NCI-H1694 treated with DMSO at 0.1 percent for 48 hours (cell line): ENCODE data around the gene COBL.

Experiments used
- DNase-seq: peaks from one replicate; lab custom pipeline; 2025; lab: John Stamatoyannopoulos, UW

The COBL gene

DNA sequence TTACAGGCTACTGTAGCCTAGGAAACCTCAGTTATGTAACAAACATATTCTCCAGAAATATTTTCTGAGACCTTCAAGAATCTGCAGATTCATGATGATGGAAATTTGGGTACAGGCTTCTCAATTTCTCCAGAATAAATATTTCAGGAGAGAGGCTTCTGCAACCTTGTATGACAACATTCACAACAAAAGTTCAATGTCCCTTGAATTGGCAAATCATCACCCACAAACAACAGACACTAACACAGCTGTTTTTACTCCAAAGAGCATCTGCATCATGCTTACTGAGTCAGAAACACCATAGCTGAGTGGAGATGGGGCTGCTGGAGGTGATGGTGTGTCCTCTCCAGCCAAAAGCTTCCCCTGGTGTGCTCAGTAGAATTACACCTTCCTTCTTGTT is 9.3 kb upstream of the COBL start:
- DNase-seq: peak; percentile 51

DNA sequence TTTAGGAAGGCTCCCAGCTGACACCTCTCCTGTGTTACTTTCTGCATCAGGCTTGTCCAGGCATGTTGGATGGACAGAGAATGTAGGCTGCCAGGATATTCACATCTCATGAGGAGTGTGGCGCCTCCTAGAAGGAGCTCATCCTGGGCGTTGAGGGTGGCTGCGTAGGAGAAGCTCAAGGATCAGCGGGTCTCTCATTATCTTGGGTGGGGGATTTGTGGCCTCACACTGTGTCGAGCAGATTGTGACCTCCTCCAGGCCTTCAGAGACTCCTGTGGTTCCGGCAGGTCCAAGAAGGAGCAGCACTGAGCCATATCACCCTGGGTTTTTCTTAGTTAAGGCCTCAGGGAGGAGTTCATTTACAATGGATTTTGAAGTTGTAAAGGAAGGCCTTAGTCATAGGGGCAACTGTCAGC is 8.7 kb upstream of the COBL start:
- DNase-seq: no peak

DNA sequence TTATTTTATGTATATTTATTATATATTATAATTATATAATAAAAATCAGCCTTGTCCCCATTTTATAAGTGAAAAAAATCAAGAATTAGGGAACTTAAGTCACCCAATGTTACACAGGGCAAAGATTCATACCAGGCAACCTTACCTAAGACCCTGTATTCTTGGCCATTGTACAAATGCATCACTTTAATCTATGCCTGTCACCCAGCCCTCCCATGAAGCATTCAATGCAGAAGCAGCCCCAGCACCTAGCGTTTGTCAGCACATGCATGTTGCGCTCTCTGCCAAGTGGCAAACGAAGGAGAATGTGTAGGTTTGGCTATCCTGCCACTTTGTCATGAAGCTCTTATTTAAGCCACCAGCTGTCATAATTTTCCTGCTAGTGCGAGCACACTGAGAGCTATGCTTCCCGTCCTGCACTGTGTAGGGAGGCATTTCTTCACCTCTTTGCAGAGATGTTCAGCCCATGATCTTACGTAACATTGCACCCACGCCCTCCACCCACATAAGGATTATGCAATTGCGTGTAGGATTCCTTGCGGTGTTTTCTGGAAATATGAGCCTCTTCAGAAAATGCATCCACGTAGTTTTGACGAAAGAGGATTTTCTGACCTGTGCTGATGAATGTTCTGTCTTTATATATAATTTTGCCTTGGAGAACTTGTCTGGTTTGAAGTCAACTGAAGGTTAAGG is 7.7 kb upstream of the COBL start:
- DNase-seq: peak; percentile 72

DNA sequence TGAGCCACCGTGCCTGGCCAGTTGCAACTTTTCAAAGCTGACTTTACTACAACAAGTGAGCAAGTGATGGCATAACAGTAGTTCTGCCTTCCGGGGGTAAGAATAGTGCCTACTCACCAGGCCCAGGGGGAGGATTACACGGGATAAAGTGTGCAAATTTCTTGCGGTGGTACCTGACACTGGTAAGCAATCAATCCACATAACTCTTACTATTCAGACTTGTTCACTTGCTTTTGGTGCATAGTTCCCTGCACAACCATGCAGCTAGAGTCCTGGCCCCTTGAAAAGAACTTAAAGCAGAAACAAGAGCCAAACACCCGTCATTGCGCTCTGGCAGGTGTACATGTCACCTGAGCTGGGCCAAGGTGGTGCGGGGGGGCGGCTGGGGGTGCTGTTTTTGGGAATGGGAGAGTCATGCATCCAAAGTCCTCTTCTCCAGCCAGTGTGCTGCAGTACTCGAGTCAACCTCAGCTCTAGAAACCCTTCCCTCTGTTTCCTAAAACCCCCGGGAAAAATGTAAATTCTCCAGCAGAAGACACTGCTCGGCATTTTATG is 5.4 kb upstream of the COBL start:
- no peak for DNase-seq

DNA sequence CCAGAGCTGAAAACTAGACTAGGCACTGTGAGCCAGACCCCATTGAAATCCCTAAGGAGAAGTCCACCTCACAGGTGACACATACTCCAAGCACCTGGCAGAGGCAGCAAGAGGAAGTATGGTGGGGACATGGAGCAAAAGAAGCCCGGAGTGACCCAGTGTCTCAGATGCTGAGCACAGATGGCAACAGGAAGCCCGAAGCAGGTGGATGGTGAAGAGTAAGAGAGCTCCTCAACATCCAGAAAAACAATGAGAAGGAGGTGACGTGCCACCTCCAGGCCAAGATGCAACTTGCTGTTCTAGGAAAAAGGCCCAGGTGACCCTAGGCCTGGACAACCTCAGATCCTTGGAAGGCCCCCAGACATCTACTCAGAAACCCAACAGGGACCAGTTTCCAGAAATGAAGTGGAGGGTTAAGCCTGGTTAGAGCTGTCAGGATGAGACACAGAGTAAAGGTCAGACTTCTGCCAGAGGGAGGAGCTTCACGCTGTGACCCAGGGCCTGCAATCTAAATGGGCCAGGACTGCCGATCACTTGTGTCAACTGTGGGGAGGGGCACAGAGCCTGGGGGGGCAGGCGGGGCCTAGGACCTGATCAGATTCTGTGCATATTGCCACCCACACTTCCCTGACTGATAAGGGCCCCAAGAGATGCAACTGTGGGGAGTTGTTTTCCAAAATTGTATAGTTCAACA is 2.4 kb upstream of the COBL start:
- no peak for DNase-seq

DNA sequence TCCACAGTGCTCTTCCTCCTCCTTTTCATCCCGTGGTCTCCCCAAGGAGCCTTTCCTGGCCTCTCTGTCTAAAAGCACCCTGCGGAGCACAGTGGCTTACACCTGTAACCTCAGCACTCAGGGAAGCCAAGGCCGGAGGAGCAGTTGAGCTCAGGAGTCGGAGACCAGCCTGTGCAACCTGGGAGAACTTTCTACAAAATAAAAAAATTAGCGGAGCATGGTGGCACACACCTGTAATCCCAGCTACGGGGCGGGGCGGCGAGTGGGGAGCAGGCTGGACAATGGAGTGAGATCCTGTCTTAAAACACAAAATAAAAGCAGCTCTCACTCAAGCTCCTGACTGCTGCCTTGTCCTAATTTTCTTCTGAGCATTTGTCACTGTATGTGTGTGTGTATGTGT is 1.4 kb upstream of the COBL start:
- no peak for DNase-seq

DNA sequence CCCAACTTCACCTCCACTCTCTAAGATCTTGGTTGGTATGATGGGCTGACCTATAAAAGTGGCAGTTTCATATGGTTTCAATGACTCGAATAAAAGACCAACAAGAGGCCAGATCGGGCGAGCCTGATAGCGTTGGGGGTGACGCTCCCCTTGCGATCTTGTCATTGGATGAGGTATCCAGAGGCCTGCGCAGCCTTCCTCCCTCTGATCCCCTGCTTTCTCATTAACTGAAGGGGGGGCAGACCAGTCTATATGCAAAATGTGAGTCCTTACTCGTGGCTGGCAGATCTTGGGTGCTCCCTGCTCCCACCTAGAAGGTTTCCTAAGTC is 937 bp upstream of the COBL start:
- no peak for DNase-seq

DNA sequence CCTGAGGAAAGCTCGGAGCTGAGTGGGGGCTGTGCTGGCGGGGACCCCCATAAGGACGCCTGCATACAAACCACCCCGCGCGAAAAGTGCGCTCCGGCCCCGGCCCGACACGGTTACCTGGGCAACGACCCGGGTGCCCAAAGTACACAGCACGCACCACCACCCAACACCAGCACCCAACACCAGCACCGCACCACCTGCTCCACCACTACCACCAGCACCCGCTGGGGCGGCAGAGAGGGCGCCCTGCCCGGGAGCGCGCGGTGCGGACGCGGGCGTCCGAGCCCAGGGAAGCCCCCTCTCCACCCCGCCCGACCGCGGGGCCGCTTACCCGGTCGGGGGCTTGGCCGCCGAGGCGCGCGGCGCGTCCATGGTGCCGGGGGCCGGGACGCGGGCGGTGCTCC is 345 bp downstream of the COBL start:
- no peak for DNase-seq

DNA sequence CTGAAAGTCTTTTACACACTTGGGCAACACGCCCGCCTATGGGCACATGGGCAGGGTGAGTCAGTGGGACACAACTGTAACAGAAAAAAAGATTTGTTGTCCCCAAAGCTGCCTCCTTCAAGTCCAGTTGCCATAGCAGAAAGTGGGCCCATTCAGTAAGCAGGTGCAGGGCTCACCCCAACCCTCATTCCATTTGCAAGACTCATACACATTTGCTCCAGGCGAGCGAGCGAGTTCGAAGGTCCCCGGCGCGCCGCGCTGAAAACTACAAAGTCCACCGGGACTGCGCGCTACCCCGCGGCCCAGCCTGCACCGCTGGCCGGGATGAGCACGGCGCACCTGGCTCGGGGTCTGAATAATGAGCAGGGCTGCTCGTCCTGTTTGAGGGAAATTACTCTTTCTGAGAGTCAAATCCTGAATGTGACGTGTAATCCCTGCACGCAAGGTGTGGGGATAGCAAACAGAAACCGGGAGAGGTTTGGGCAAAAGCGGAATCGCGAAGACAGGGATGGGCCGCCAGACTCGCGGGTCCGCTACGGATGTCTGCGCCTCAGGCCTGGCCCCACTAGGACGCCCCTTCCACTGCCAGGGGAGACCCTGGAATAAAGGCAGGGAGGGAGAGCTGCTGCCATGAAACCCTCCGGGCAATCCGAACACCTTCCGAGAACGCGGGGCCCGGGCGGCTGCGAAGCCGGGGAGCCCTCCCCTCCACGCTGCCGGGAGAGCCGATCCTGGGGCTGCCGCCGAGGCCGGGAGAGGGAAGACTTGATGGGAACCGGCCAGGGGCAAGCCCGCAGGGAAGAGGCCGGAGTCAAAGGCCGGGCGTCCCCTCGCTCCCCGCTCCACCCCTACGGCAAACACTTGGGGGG is 982 bp downstream of the COBL start:
- DNase-seq: no peak

DNA sequence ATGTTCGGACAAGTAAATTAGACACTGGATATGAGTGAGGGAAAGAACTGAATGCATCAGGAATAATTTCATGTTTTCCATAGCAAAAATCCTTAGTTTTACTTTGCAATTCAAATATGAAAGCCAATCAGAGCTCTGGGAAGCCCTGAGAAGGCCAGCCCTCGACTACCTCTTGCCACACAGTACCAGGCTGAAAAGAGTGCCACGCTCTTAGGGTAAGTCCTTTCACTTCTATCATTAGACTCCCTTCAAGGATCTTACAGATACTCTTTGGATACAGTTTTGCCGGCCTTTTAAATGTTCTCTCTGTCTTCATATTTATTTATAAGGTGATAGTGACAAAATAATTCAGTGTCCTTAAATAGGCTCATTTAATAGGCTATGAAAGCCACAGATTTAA is 1.9 kb downstream of the COBL start:
- DNase-seq: no peak

DNA sequence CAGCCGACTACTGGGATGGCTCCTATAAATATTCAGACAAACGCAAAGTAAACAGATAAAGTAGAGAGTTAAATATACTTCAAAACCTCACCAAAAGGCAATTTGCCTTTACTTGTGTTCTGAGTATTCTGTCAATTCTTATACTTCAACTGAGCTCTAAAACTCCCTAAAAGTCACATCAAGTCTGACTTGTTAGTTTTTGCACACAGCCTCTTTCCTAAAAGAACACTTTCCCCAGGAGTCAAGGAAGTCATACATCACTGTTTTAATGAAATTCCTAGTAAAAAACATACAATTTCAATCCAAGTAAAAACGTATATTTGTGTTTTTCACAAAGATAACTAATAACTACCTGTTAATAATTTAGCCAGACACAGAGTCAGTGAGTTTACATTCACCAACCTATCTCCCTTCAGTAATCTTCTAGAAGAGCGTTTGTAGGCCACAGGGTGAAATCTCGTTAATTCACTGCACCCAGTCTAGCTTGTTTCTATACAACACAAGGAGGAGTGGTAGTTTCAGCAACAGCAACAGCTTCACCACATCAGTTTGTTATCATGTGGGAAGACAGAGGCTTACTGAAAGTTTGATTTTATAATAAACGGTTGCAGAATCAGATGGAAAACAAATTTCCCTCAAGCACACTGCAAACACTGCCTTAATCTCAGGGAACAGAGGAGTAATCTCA is 2.7 kb downstream of the COBL start:
- no peak for DNase-seq

DNA sequence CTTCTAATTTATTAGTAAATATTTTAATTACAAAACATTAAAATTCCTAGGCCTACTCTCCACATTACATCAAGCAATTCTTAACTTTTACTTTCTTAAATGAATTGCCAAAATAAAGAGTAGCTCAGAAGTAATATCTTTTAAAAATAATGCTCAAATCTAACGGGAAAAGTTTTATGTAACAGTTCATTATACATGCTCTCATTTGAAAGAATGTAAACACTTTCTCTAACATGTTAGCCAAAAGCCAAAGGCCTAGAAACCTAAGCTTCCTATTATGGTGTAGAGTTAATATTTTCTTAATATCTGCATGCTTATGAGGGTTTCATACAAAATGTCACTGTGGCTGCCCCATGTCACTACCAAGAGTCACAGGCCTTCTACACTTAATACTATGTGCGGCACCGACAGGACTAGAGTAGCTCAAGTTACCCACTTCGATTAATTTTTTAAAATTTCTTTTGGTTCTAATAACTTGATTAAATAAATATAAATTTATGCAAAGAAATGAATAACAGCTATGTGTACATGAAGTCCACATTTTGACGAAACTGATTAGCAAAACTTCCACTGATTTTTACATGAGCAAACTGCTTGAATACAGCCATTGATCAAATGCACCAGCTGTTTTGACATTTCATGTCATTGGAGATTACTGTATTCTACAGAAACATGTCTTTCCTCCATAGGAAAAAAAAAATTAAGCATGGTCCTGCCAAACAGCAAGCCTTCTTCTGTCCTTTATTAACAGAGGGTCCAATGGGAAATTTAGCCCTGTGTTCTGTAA is 3.5 kb downstream of the COBL start:
- DNase-seq: no peak

DNA sequence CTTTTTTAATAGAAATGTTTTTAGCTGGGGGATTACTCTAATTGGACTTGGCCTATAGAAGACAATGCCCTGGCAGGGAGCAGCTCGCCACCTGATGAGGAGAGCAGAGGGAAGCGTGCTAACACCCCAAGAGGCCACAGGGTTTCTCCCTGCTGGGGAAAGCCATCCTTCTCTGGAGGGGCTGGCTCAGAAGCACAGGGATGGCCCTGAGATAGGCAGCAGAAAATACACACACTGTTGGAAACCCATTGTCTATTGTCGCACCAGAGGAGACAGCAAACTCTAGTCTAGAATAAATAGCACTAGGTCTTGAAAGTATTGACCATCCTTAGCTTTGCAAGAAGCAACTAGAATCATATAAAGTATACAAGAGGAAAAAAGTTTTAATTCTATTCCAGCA is 5.4 kb downstream of the COBL start:
- DNase-seq: no peak

DNA sequence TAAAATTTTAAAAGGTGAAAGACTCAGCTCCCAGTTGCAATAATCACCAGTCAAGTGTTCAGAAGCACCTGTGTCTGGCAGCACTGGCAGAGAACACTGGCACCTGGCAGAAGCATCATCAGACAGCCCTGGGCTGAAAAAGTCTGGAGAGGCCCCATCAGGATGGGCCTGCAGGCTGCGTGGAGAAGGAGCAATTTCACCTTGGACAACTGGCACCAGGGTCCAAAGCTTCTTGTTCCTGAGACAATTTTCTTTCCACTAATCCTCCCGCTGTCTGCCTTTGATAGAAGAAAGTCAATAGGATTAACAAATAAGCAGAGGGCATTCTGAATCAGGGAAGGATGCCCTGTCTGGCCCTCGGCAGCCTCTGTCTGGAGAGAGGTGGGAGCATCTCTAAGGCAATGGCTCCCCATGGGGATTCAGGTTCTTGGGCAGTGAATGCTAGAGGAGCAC is 6.5 kb downstream of the COBL start:
- DNase-seq: no peak

DNA sequence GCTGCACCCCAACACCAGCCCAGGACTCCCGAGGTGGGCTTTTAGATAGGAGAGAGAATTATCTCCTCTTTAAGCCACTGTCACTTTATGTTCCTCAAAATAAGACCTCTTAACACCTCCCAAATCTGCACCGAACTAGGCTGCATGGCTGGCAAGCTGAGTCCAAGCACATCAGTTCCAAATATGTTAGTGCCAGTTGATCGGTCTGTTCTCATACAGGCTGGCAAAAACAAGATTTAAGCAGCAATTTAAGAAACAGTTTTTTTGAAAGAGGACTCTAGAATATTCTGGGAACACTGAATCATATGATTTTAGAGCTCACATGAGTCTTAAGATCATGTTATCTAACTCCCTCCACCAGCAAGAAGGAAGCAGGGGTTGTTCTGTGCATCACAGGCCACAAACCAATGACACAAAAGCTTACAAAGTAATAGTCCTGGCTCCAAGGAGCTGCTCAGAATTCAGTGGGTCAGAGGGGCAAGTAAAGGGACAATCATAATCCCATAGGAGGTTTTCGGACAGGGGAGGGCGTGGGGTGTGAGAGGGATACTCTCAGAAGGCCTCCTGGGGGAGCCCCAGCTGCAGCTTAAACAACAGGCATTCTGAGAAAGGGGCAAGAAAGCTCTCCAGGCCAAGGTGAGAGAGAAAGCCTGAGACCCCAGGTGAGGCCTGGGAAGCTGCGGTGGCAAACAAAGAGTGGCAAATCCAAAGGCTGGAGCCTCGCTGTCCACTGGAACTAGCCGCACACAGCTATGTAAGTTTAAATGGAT is 7.1 kb downstream of the COBL start:
- no peak for DNase-seq

DNA sequence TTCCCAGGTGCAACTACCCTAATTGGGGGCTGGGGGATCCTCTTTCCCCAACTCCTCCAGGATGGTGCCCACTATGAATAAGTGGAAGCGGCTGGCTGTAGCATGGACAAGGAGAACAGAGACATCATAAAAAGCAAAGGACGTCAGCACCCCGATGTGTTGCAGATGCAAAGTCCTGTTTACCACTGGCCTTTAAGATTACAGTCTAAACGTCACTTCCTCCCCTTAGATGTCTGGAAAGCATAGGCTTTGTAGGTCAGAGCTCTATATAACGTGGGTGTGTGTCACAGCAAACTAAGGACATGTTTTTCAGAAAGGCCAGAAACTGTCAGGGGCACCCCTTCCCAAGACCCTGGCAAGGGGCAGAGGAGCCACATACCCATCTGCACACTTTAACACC is 7.9 kb downstream of the COBL start:
- no peak for DNase-seq

DNA sequence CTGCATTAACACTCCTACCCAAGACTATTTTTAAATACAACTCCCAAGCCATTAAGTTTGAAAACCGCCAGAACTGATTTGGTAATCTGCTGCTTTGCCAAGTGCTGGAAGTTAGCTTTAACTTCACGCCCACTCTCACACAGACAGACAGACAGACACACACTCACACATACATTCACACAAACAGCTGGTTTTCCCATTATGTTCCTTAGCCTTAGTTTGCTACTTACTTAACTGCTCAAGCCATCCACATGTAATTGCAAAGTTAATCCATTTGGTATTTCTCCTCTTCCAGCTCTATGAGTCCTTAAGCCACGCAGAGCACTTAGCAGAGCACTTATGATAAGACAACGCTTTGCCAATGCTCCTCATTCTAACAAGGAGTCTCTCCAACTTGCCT is 8.3 kb downstream of the COBL start:
- DNase-seq: no peak

DNA sequence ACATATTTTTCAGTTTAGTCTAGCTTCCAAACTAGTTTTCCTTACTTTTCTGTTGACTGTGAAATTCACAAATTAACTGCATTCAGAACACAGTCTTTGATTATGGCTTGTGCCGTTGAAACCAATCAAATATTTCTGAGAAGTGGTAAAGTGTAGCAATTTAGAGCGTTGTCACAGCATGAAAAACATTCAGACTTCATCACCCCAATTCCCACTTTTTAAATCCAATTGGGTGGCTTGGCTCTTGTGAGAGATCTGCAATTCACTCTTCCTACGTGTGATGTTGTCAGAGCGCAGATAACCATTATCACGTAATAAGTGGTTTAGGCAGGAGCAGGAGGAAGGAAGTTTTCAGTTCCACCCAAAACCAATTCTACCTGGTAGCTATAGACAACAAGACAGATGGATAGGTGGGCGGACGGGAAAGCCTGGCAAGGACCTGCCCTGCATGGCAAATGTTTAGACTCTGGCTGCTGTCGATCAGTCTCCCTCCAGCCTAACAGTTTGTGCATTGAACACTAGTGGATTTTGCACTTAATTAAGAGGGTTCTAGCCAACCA is 8.9 kb downstream of the COBL start:
- DNase-seq: no peak

DNA sequence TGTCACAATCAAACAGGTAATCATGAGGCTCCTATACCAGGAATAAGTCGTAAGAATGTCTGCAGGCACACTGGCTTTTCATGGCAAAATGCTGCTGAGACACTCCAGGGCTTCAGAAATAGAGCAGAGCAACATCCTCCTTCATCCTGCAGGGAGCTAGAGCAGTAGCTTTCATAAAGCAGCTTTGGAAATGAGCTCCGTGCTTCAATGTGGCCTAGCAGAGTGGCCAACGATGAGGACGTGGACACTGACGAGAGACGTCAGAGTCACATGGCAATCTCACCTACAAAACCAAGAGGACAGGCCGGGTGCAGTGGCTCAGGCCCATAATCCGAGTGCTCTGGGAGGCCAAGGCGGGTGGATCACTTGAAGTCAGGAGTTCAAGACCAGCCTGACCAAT is 9.8 kb downstream of the COBL start:
- DNase-seq: no peak

DNA sequence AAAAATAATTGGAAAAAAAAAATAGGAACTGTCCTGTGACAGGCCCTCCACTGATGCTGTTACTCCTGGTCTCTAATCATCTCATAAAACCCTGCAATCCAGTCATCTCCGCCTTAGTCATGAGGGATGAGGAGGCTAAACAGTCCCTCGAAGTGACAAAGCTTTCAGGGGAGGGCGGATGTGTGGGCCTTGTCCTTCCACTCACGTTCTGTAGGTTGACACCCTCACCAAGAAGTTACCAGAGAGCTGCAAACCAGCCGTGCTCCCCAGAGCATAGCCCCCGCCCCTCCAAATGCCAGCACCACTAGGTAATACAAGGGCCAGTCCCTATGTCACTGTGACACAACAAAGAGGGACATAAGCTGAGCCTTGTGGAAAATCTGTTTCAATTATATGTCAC is 11.9 kb downstream of the COBL start:
- no peak for DNase-seq
